Lung (tissue), 12 donors: Measurements from ENCODE around the gene CALD1. TPM values are rescaled to one million over a fixed set of nuclear protein-coding genes. Genes with fewer than 3 reads are reported as not detected.

ENCODE experiments used
- ATAC-seq: fragments of 200-7000 bp; cut with Tn5 transposase; one replicate; pipeline ENCODE4 v1.9.1; 2020; ENCODE audit warnings: moderate number of reproducible peaks; ENCODE audit not compliant: insufficient read depth, low FRiP score
- DNase-seq, 3 donors: peaks; one replicate each; pipeline ENCODE4 v3.0.0-alpha.2; 2013 to 2017
- H3K27ac ChIP-seq, 2 donors: one replicate each; pipeline ENCODE4 v1.5.1; 2013; ENCODE audit warnings: mild to moderate bottlenecking in 2 of 2, moderate library complexity in 2 of 2, control low read depth in 1 of 2, inconsistent platforms in 1 of 2, low read depth in 1 of 2, low read length in 1 of 2
- H3K27me3 ChIP-seq, 3 donors: one replicate each; pipeline ENCODE4 v1.5.1; 2013; ENCODE audit warnings: low read length in 2 of 3; ENCODE audit not compliant: control insufficient read depth in 3 of 3, insufficient read depth in 3 of 3
- H3K36me3 ChIP-seq, 4 donors: one replicate each; pipeline ENCODE4 v1.5.1; 2013; ENCODE audit warnings: low read length in 4 of 4, mild to moderate bottlenecking in 1 of 4, moderate library complexity in 1 of 4; ENCODE audit not compliant: control insufficient read depth in 4 of 4, insufficient read depth in 4 of 4
- H3K4me1 ChIP-seq, 5 donors: one replicate each; pipeline ENCODE4 v1.5.1; 2013; ENCODE audit warnings: low read length in 5 of 5, mild to moderate bottlenecking in 2 of 5, moderate library complexity in 1 of 5; ENCODE audit not compliant: control insufficient read depth in 5 of 5, insufficient read depth in 5 of 5
- H3K4me3 ChIP-seq: one replicate; pipeline ENCODE4 v1.5.1; 2013; ENCODE audit warnings: mild to moderate bottlenecking, control low read depth, moderate library complexity
- H3K9ac ChIP-seq, 2 donors: one replicate each; pipeline ENCODE4 v1.5.1; 2013; ENCODE audit warnings: low read length in 2 of 2, control low read depth in 1 of 2; ENCODE audit not compliant: insufficient read depth in 1 of 2
- H3K9me3 ChIP-seq, 4 donors: one replicate each; pipeline ENCODE4 v1.5.1; 2013; ENCODE audit warnings: low read length in 3 of 4, mild to moderate bottlenecking in 1 of 4, moderate library complexity in 1 of 4; ENCODE audit not compliant: control insufficient read depth in 4 of 4, insufficient read depth in 3 of 4
- CTCF ChIP-seq: IDR thresholded peaks from 2 replicates; pipeline ENCODE4 v1.5.1; 2012; ENCODE audit warnings: mild to moderate bottlenecking; ENCODE audit errors: control extremely low read depth, extremely low read depth
- WGBS, 2 donors: extraction: QIAGEN DNeasy Blood & Tissue Kit; methylation state at CpG; one replicate each; pipeline ENCODE4 v1.1.7; 2013; 5-methylcytosine and 5-hydroxymethylcytosine counted together
- polyA plus RNA-seq, 2 donors: library from polyadenylated mRNA; stranded (reverse); fragments of 200-250 nt; gene quantifications; one replicate each; pipeline ENCODE4 v1.2.1, GENCODE V29; 2013
- total RNA-seq, 2 donors: library from RNA; depleted of rRNA in 1 of 2; stranded (reverse); fragments of >200 nt in 1 of 2; gene quantifications; one replicate each; pipeline ENCODE4 v1.2.1, GENCODE V29; 2014 to 2021
- donor health status: control.
- donor health status: control.
- donor health status: Bipolar disorder and iron deficiency.
- donor health status: healthy.
- donor health status: DM: yes; HTN: yes; CAD: no.

Gene CALD1
- total and polyA plus RNA-seq, 4 donors = 56.4 to 173 (median 92.0) TPM

- Histone ChIP-seq H3K27me3 (no peaks in the 10 kb centered on the region), H3K9ac (no peak overlapping the region), H3K4me3 (no peak overlapping the region), H3K36me3 (peaks cover 0 to 4% (median 0%) of the 10 kb centered on the region in 4 donors), H3K27ac (peak overlapping the region; percentile 17 to 81), H3K4me1 (peaks cover 0 to 10% (median 1%) of the 10 kb centered on the region in 5 donors), H3K9me3 (no peaks in the 10 kb centered on the region)
- DNase-seq (no peak), ATAC-seq (no peak)
- WGBS, 2 donors = 86 to 92% methylated on average over 3 of the region's 3 CpGs
- TF ChIP-seq CTCF = no peak
These were observed 25.4 kb downstream of the CALD1 start for GRCh38 chr7:134804854-134805253.

DNA sequence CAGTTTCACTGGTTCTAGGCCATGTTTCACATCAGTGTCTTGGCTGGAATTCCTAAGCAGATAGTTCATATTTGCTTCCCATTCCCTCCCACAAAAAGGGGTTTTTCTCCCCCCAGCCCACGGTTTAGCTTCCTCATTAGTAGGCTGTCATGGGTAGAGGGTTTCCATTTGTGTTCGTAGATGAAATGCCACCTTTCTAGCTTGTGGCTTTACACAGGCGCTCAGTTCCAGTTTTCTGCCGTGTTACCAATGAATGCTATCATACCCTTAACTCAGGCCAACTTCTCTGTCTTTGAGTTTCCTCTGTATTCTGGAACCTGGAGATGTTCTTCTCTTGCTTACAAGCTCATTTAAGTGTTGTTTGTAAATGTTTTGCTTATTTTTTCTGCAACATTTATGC lies 26.8 kb downstream of the CALD1 start:
- H3K4me1 ChIP-seq = peaks cover 1 to 23% (median 8%) of the 10 kb centered on the region in 5 donors
- 94 to 96% methylated on average over 4 of the region's 4 CpGs for WGBS, 2 donors
- no peaks in the 10 kb centered on the region for H3K9me3 ChIP-seq
- peaks cover 0 to 4% (median 0%) of the 10 kb centered on the region in 4 donors for H3K36me3 ChIP-seq
- H3K27me3 ChIP-seq = no peaks in the 10 kb centered on the region
- no peak overlapping the region for H3K9ac ChIP-seq
- no peak overlapping the region for H3K27ac ChIP-seq
- H3K4me3 ChIP-seq = no peak overlapping the region
- DNase-seq (no peak), ATAC-seq (no peak)
- no peak for TF ChIP-seq CTCF

DNA sequence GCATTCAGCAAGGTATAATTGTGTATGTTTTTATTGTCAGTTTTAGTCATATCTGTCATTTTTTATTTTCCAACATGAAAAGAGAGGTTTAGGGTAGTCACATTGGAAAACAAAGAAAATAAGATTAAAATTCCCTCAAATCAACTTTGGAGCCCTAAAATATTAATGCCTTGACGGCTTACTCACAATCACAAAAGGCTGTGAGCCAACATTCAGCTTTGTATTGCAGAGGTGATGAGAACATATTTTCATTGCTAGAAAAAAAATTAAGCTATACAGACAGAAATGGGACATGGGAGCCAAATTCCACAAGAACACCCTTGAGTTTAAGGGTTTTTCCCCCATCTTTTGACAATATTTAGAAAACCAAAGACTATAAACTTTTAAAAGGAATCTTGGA lies 30.2 kb downstream of the CALD1 start:
- DNase-seq (no peak), ATAC-seq (no peak)
- H3K9me3 ChIP-seq = no peaks in the 10 kb centered on the region
- WGBS, 2 donors = 72 to 89% methylated on average over 1 of the region's 1 CpG
- H3K27ac ChIP-seq = no peak overlapping the region
- no peak overlapping the region for H3K9ac ChIP-seq
- no peaks in the 10 kb centered on the region for H3K27me3 ChIP-seq
- H3K4me1 ChIP-seq = peaks cover 4 to 50% (median 23%) of the 10 kb centered on the region in 5 donors
- H3K36me3 ChIP-seq = no peaks in the 10 kb centered on the region
- no peak for TF ChIP-seq CTCF
- no peak overlapping the region for H3K4me3 ChIP-seq

- no peak overlapping the region for H3K4me3 ChIP-seq
- H3K9me3 ChIP-seq = peaks cover 0 to 1% (median 0%) of the 10 kb centered on the region in 4 donors
- H3K27ac ChIP-seq = peak overlapping the region in 1 of 2 donors; percentile 69
- H3K4me1 ChIP-seq = peaks cover 4 to 50% (median 23%) of the 10 kb centered on the region in 5 donors
- no peak for TF ChIP-seq CTCF
- no peaks in the 10 kb centered on the region for H3K27me3 ChIP-seq
- 33 to 51% methylated on average over 3 of the region's 3 CpGs for WGBS, 2 donors
- H3K36me3 ChIP-seq = no peaks in the 10 kb centered on the region
- no peak overlapping the region for H3K9ac ChIP-seq
- ATAC-seq (no peak), DNase-seq (peak; percentile 29 to 94 (median 94))
These were observed 32.3 kb downstream of the CALD1 start for GRCh38 chr7:134811765-134812164.
